ENCODE measurements around the gene SIPA1L3.

GRCh38 chr19:38253788-38254187 is 346.8 kb downstream of the SIPA1L3 start:
- no peak for TF ChIP-seq EZH2 (optimal IDR thresholded peaks at IDR 0.05; ENCODE audit: low read depth, low read length)
- no peak for TF ChIP-seq CTCF (IDR thresholded peaks at IDR 0.05; ENCODE audit: low read length)
- TF ChIP-seq EZH2phosphoT487 (IDR thresholded peaks at IDR 0.05; ENCODE audit: low read length): no peak
